GM18511 (cell line): Measurements from ENCODE around the gene KCTD5.
"Not testable (repeated sequence)": the region's sequence is repeated elsewhere in the genome, so short reads cannot be mapped to it uniquely, and the experiment has no call there.

Experiments
- ATAC-seq: cut with Tn5 transposase; IDR thresholded peaks from one replicate; pipeline ENCODE4 v1.9.1; 2021; ENCODE audit warnings: mild to moderate bottlenecking, moderate library complexity; ENCODE audit not compliant: unreplicated experiment

KCTD5 gene

DNA sequence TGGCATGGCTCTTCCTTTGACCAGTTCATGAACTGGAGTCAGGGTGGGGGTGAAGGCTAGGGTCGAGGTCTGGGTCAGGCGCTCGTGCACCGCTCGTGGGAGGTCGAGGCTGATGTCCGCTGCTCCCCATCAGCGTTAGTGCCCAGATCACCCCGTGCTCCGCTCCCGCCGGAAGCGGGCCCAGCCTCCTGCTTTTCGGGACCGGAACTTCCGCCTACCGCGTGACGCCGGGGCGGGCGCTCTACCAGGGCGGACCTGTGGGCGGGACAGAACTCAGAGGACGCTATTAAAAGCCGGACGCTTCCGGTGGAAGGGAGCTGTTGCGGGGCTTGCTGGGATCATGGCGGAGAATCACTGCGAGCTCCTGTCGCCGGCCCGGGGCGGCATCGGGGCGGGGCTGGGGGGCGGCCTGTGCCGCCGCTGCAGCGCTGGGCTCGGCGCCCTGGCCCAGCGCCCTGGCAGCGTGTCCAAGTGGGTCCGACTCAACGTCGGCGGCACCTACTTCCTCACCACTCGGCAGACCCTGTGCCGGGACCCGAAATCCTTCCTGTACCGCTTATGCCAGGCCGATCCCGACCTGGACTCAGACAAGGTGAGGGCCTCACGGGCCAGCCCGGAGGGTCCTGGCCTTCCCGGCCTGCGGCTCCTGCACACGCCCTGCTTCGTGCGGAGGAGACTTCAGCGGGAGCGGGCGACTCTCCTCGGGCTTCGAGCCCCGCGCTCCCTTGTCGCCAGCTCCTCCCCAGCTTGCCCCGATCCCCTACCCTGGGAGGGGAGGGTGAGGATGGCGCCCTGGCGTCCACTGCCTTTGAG, at the start of gene KCTD5:
KCTD5 (plus strand) TSS at position 315 of the 813 bp plus-strand sequence; CDS start at position 341, 26 bp downstream.
- peak; percentile 59 for ATAC-seq

- not testable (repeated sequence) for ATAC-seq
These were observed 43.1 kb upstream of the KCTD5 start for GRCh38 chr16:2639071-2639721.

DNA sequence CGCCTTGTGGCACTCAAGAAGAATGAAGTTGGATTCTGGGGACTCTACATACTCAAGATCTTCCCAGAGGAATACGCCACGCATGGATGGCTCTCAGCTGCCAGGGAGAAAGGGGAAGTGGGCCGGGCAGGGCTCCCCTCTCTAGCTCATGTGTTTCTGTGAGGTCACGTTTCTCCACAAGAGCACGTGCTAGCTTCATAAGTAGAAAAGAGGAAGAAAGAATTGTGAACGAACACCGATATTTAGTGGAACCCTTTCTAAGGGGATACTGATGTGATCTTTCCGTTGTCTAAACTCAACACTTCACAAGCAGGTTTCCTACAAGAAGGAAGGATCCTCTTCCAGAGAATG, 42.6 kb upstream of the KCTD5 start:
- peak; percentile 54 for ATAC-seq

GRCh38 chr16:2642561-2642960, 39.8 kb upstream of the KCTD5 start:
- not testable (repeated sequence) for ATAC-seq

GRCh38 chr16:2644754-2645453, 37.4 kb upstream of the KCTD5 start:
- ATAC-seq: not testable (repeated sequence)

GRCh38 chr16:2651268-2651871, 31.0 kb upstream of the KCTD5 start:
- not testable (repeated sequence) for ATAC-seq

DNA sequence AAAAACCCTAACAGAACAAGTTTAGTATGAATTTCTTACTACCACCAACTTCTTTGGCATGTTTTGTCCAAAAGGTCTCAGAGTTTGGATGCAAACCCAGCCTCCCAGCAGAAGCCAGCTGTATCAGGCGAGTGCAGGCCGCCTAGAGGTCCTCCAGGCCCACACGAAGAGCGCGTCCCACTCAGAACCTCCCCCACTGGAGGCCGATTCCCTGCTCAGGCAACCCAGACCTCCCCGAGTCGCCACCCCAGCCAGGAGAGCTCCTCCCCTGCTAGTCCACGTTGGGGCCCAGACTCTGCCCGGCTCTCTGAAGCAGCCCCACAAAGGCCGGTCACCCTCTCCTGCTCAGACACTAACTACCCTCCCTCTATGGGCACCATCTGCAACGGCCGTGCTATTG, 28.4 kb upstream of the KCTD5 start:
- not testable (repeated sequence) for ATAC-seq

DNA sequence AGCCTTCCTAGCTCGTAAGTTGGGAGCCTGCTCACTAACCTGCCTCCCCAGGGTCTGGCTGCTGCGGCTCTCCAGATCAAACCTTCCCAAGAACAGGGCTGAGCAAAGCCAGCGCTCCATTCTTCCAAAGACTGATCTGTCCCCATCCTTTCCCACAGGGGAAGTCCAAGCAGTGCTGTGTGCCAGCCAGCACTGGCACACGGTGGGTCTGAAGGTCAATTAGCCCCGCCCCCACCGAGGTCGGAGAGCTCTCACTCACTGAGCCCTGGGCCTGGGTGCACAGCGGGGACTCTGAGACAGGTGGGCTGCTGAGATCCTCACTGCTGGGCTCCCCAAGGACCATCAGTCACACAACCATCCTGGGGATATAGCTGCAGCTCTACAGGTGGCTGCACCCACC, 27.4 kb upstream of the KCTD5 start:
- ATAC-seq: not testable (repeated sequence)

GRCh38 chr16:2656985-2657384, 25.3 kb upstream of the KCTD5 start:
- ATAC-seq: no peak

DNA sequence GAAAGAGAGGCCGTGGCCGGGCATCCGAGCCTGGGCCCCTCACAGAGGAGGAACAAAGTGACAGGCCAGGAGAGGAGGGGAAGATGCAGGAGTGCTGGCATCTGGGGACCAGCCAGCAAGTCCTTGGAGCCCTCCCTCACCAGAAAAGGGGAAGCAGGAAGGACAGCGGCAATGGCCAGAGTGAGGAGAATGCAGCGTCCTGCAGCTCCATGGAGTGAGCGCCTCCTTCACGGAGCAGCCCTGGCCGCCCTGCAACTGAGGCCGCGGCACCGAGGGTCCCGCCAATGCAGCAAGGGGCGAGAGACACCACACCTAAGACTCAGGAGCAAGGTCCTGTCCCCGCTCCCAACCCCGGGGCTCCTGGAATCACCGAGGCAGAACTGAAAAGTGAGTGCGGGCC, 24.5 kb upstream of the KCTD5 start:
- not testable (repeated sequence) for ATAC-seq

DNA sequence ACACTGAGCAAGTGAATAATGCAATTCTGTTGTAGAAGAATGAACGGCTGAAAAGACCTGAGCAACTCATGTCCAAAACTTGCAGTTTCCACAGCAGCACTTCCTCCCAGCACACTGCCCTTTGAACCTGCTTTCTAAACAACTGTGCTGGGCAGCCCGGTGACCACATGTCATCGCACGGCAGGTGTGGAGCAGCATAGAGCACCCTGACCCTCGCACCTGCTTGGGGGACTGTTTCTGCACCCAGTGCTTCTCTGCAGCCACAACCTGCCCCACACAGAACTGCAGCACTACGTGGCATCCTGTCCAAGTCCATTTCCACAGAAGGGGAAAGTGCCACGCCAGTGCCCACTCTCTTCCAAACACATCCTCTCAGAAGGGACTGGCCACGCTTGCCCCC, 22.8 kb upstream of the KCTD5 start:
- not testable (repeated sequence) for ATAC-seq

GRCh38 chr16:2660014-2660662, 22.2 kb upstream of the KCTD5 start:
- not testable (repeated sequence) for ATAC-seq

DNA sequence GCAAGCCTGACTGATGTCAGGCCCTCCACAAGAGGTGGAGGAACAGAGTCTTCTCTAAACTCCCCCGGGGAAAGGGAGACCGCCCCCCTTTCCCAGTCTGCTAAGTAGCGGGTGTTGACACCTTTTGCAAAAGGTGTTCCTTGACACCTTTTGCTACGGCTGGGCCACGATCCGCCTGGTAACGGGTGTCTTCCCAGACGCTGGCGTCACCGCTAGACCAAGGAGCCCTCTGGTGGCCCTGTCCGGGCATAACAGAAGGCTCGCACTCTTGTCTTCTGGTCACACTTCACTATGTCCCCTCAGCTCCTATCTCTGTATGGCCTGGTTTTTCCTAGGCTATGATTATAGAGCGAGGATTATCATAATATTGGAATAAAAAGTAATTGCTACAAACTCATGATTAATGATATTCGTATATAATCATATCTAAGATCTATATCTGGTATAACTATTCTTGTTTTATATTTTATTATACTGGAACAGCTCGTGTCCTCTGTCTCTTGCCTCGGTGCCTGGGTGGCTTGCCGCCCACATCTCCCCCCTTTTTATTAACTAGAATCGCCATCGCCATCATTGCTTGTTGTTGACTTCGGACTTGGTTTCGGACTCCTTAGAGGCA, 21.5 kb upstream of the KCTD5 start:
- not testable (repeated sequence) for ATAC-seq

GRCh38 chr16:2663553-2664546, 18.5 kb upstream of the KCTD5 start:
- no peak for ATAC-seq

- ATAC-seq: no peak
These were observed 17.7 kb upstream of the KCTD5 start for GRCh38 chr16:2664574-2664982.

GRCh38 chr16:2666671-2667070, 15.7 kb upstream of the KCTD5 start:
- ATAC-seq: not testable (repeated sequence)

- not testable (repeated sequence) for ATAC-seq
These were observed 12.7 kb upstream of the KCTD5 start for GRCh38 chr16:2669587-2669986.

DNA sequence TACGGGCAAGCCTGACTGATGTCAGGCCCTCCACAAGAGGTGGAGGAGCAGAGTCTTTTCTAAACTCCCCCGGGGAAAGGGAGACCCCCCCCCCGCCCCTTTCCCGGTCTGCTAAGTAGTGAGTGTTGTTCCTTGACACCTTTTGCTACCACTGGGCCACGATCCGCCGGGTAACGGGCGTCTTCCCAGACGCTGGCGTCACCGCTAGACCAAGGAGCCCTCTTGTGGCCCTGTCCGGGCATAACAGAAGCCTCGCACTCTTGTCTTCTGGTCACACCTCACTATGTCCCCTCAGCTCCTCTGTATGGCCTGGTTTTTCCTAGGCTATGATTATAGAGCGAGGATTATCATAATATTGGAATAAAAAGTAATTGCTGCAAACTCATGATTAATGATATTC, 12.3 kb upstream of the KCTD5 start:
- ATAC-seq: not testable (repeated sequence)

GRCh38 chr16:2671193-2671592, 11.1 kb upstream of the KCTD5 start:
- ATAC-seq: not testable (repeated sequence)
